Transverse colon (tissue), 3 donors: ENCODE data around the gene LAMA2.

Experiments used
- POLR2A ChIP-seq: fragments of 450-650 bp; IDR thresholded peaks from one replicate; pipeline ENCODE4 v1.6.1; 2016; ENCODE audit warnings: antibody characterized with exemption, mild to moderate bottlenecking, moderate library complexity
- TF ChIP-seq, protein P1 (sequence below), 5 experiments: fragments of 200-600 bp in 3 of 5; fragments of 450-650 bp in 2 of 5; sonication (generic) in 3 of 5; IDR thresholded peaks; 1 replicate in 2 of 5; 2 replicates in 3 of 5; pipeline ENCODE4 v1.5.1; 2016 to 2017; ENCODE audit warnings: antibody characterized with exemption in 5 of 5, inconsistent platforms in 3 of 5, mild to moderate bottlenecking in 2 of 5, moderate library complexity in 1 of 5

DNA sequence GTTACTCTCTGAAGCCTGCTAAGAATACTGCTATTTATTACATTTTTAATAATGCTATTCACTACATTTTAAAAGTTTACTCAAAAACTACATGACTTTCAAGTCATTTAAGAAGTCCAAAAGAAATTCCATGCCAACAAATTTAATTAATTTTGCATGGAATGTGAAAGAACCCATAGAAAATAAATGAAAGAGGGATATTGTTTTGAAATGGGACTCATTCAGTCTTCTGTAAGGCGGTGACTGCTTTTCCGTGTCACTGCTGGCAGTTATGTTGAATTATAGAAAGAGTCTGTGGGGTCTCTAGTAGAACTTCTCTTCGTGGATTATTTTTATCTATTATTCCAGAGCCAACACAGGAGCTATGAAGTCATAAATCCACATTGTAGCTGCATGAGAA, 211.2 kb downstream of the LAMA2 start:
- TF ChIP-seq, protein P1, sequence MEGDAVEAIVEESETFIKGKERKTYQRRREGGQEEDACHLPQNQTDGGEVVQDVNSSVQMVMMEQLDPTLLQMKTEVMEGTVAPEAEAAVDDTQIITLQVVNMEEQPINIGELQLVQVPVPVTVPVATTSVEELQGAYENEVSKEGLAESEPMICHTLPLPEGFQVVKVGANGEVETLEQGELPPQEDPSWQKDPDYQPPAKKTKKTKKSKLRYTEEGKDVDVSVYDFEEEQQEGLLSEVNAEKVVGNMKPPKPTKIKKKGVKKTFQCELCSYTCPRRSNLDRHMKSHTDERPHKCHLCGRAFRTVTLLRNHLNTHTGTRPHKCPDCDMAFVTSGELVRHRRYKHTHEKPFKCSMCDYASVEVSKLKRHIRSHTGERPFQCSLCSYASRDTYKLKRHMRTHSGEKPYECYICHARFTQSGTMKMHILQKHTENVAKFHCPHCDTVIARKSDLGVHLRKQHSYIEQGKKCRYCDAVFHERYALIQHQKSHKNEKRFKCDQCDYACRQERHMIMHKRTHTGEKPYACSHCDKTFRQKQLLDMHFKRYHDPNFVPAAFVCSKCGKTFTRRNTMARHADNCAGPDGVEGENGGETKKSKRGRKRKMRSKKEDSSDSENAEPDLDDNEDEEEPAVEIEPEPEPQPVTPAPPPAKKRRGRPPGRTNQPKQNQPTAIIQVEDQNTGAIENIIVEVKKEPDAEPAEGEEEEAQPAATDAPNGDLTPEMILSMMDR (IDR thresholded peaks at IDR 0.05): no peak
- no peak for TF ChIP-seq POLR2A
